HG03575 (cell line): ENCODE results near the gene FRS3.
"Not testable (repeated sequence)": the region's sequence is repeated elsewhere in the genome, so short reads cannot be mapped to it uniquely, and the experiment has no call there.

Experiments
- ATAC-seq: cut with Tn5 transposase; IDR thresholded peaks from one replicate; pipeline ENCODE4 v1.9.1; 2021; ENCODE audit not compliant: unreplicated experiment, insufficient number of reproducible peaks, low FRiP score; ENCODE audit errors: extremely low read depth

The FRS3 gene

DNA sequence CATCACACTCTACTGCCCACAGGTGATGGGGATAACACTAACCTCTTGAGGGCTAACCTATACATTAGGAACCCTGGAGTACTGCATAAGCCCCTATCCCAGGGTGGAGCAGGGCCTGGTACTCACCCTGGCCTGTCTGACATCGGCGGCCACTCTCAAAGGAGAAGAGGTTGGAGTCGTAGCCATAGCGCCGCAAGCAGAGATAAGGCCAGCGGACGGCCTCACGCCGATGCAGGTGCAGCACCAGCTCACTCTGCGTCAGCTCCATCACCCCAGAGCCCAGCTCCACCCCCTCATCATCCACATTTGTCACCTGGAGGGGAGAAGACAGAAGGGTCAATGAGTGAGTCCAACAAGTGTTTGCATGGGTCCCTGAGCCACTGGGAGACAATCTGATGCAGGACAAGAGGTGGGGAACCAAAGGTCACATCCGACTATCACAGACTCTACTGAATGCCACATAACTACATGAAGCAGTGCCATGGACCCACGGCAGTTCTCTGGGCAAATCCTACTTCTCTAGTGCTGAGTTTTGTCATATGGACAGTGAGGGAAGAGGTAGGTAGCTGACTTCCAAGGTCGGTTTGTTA lies 4.3 kb downstream of the FRS3 start:
- no peak for ATAC-seq

DNA sequence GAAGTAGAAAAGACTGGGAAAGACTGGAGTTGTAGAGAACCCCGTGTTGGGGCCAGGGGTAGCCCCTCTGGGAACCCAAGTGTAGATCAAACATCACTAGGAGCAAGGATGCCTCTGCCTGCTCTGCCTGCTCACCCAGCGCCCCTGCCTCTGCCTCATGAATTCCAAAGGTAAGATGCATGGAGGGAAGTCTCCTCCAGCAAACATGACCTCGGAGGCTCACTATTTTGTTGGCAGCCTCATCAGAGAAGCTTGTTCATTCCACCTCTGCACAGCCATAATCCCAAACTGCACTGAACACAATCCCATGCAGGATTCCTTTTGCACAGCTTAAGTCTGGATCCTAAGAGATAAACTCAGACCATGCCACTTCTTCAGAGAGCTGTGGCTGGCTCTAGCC lies 4.9 kb downstream of the FRS3 start:
- no peak for ATAC-seq

DNA sequence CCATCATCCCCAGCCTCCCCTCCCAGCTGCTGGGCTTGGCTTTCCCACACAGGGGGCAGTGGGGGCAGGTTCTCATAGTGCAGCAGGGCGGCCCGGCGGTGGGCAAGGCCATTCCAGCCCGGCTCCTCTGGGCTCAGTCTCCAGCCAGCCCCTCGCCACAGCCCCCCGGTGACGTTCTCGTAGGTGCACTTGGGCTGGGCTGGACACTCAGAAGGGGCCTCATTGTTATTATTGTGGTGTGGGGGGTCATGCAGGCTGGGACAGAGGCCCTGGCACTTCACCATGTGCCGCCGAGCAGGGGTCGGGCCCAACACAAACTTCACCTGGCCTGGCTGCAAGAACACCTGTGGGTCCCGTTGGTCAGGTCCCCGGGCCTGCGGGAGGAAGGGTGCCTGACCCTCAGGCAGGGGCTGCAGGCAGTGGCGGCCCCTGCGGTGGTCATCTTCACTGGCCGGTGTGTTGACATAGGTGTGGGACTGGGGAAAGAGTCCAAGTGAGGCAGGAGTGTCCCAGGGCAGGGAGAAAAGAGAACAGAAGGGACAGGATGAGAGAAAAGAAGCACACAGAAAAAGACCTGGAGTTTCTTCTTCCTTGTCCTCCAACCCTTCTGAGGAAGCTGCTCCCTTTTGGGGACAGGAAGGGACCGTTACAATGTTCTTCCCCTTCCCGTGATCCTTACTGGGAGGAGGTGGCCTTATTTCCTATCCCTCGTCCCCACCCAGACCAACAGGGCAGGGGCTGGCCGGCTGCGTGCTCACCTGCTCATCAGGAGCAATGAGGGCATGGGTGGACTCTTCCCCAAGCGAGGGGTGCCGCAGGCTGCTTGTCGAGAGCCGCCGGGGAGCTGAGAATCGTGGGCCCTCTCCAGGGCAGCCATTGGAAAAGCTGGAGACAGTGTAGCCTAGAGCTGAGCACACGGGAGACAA lies 8.4 kb downstream of the FRS3 start:
- no peak for ATAC-seq

DNA sequence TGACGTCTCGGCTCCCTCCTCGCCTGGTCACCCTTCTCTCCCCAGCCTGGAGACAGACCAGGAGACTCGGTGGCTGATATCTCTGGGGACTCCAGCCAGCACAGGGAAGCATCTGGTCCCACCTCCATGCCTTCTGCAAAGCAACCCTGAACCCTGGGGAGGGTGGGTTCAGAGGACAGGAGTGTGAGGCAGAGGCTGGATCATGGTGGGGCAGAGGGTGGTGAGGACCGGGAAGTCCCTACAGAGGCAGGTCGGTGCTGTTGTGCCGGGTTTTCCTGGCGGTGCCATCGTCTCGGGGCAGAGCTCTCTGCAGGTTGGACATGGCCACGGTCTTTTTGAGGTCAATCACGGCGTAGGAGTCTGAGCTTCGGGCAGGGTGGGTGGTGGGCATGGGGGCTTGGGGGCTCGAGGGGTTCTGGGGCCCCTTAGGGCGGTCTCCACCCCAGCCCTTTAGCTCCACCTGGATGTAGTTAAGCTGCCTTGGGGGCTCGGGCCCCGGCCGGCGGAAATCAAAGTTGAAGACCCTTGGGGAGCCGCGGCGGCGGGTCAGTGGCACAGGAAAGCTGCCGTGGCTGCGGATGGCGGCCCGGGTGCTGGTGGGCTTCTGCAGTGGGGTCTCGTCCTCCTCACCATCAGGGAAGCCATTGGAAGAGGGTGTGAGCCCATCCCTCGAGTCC lies 9.2 kb downstream of the FRS3 start:
- ATAC-seq, result no peak

DNA sequence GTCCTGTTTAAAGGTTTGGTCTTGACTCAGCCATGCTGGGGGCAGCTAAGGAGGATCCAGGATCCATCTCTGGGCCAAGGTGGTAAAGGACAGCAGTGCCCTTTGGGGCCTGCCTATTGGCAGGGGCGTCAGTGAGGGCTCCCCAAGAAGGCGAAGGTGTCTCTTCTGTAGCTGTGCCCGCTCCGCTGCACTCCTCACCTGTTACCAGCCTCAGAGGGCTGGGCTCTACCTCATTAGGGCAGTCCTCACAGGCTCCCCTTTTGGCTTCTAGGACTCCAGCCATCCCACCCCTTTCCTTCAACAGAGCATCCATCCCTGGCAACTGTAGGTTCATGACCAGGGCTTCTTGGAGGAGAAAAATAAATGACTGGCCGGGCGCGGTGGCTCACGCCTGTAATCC lies 10.3 kb downstream of the FRS3 start:
- ATAC-seq, result no peak

DNA sequence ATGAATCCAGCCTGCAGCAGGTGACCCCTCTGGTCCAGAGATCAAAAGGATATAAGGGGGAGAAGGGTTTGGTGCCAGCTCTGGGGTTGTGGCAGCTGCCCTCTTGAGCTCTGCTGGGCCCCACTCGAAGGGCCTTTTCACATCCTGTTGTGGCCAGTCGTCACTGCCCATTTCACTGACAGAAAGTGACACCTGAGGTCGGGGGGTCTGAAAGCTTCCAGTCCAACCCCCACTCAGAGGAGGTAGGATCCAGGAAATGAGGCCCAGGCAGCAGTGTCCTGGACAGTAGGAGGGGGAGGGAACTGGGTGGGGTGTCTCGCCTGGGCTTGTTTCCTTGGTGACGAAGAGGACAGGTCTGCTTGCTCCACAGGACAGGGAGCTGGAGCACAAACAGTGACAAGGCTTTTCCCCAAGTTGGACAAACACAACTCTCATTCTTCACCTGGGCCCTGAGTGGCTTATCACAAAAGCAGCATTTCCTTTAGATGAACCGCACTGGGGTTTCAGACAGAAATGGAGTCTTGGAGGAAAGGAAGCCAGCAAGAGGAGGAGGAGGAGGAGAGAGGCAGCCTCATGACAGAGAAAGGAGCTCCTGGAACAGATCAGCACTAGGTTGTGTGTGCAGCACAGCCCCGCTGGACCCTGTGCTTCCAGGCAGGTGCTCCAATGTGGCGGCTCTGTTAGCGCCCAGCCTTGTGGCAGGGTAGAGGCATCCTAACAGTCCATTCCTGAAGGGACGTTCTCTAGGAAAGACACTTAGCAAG lies 11.0 kb downstream of the FRS3 start:
- ATAC-seq, result no peak

DNA sequence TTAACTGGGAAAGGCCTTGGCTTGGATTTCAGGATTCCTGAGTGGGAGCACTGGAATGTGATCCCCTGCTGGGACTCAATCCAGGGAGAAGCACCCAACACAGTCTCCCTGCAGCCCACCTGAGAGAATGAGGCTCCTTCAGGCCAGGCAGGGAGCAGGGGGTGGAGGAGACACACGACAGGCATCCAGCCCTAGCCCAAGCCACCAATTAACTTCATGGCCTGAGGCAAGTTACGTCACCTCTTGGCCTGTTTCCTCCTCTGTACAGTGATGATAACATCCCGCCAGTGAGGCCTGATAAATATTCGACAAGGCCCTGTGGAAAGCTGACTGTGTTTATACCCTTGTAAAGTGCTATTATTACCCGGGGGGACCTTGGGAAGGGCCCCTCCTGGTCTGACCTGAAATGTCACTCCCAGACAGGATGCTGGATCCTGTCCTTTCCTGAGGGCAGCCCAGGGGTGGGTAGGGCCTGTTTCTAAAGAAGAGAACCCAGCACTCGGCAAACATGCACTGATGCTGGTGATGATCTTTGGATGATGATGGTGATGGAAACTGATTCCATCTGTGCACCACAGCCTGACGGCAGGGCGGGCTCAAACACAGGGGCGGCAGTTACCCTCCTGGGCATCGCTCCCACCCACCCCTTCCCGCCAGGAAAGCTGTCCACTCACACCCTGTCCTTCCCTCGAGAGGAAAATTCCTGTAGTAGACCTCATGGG lies 12.4 kb downstream of the FRS3 start:
- ATAC-seq, result no peak

DNA sequence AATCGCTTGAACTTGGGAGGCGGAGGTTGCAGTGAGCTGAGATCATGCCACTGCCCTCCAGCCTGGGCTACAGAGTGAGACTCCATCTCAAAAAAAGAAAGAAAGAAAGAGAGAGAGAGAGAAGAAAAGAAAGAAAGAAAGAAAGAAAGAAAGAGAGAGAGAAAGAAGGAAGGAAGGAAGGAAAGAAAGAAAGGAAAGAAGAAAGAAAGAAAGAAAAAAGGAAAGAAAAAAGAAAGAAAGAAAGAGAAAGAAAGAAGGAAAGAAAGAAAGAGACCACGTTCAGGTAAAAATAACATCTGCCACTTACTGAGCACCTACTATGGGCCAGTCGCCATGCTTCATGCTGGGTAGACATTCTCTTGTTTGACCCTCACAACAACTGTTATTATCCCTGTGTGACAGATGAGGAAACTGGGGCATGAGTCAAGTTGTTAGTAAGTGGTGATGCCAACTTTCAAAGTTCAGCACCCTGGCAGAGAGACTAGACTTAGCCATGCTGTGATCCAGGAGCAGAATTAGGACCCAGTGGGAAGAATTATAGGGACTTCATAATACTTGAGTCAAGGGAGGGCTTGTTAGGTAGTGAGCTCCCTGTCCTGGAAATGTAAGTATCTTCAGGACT lies 13.5 kb downstream of the FRS3 start:
- ATAC-seq, result not testable (repeated sequence)

DNA sequence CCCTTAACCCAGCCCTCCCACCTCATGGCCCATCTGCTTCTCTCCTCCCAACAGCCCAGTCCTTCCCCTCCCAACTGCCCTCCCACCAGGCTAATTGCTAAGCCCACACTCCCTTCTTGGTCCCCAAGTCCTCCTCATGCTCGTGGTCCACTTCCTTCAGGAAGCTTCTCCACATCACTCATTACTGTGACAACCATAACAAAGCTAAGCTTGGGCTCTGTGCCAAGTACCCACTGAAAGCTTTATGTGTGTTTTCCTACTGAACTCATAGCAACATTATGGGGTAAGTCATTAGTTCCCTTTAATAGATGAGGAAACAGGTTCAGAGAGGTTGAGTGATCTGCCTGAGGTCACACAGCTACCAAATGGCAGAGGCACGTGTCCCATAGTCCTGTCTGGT lies 16.2 kb downstream of the FRS3 start:
- no peak for ATAC-seq

DNA sequence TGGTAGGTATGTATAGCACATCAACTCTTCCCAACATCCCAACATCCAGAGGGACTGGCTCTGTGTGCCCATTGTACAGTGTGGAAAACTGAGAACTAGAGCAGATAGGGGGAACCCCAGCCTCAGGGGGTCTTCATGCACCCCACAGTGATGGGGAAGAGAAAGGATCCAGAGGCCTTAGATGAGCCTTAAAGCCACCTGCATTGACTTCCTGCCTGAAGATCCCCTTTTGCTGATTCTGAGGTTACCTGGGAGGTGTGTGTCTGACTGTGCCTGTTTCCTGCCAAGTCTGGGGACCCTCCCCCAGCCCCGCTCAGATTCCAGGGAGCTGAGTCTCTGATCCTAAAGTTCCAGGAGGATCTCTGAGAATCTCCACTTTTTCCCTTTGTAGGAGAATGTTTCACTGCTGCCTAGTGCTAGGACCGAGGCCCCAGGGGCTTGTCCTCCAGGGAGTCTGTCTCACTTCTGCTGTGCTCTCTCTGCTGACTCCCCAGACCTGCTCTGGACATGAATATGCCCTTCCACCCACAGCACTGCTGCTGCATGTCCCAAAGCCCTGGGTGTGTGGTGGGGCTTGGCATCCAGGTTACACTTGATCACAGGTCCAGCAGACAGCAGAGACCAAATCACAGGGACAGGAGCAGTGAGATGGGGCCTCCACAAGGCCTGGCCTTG lies 19.7 kb downstream of the FRS3 start:
- ATAC-seq, result no peak

DNA sequence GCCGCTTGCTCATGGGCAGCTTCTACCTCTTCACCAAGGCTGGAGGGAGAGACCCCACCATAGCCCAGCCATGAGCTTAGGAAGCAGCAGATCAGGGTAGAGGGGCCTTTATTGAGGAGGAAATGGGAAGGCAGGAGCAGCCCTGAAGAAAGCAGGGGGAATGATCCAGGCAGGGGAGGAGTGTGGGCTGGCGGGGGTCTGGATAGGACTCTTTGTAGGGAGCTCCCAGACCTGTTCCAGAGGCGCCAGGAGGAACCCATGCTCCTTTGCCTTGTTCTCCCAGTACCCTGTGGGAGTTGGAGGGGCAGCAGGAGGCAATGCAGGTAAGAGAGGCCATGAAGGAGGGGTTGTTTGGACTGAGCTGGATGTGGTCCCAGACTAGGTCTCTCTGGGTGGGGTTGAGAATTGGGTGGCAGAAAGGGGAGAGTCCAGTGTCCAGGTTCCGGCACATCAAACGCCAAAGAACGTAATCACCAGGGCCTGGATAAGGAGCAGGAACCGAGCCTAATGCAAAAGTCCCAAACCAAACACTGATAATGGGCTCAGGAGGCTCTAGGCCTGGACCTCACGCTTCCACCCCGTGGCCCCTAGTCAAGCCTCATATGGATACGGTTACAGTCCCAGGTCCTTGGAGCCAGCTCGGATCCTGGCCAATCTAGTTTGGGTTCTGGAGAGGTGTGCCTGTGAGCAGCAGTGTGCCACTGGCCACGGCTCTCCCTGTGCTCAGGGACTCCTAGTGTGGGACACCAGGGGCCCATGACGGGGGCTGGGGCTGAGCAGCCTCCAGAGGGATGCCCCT lies 20.4 kb downstream of the FRS3 start:
- ATAC-seq, result no peak

DNA sequence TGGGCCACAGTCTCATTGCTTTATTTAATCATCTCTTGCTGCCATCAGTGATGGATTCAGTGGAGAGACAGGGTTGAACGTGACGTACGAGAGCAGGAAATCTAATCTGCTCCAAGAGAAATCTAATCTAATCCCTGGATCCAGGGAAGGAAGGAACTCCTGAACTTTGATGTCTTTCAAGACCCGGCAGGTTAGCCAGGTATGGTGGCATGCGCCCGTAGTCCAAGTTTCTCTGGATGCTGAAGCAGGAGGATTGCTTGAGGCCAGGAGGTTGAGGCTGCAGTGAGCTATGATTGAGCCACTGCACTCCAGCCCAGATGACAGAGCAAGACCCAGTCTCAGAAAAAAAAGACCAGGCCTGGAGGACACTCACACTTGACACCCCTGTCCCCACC lies 21.1 kb downstream of the FRS3 start:
- no peak for ATAC-seq

DNA sequence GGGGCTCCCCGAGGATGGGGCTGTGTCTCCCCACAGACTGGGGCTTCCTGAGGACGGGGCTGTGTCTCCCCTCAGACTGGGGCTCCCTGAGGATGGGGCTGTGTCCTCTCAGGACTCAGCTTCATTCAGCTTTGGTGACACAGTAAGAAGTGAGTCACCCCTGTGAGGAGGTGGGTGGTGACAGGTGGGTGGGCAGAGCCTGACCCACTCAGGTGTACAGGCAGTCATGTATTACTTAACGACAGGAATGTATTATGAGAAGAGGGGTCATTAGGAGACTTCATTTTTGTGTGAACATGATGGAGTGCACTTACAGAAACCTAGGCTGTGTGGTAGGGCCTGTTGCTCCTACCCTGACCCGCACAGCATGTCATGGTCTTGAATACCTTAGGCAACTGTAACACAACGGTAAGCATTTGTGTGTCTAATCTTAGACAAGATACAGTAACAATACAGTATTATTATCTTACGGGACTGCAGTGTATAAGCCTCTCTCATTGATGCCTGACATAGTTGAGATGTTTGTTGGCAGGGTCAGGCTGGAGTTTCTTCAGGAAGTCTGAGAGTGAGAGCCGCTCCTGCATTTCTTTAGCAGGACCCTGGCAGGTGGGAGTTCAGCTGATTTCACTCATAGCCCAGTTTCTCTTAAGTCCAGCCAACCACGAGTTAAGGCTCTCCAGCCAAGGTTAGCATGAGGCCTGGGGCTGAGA lies 21.6 kb downstream of the FRS3 start:
- no peak for ATAC-seq

DNA sequence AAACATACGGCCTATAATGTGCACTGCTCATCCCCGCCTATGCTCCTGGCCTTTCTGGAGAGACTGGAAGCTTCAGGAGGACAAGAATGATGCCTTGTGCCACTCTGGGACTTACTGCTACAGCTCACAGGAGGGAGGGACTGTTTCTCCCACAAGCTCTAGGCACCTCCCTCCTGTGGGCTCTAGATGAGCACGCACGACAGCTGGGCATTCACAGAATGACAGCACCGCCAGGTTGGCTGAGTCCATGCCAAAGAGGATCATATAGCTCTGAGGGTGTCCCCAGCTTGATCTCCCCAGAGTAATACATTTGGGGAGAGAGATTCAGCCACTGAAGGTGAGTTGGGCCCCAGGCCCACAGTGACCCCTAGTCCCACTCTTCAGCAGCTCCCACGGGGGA lies 22.4 kb downstream of the FRS3 start:
- ATAC-seq, result no peak

DNA sequence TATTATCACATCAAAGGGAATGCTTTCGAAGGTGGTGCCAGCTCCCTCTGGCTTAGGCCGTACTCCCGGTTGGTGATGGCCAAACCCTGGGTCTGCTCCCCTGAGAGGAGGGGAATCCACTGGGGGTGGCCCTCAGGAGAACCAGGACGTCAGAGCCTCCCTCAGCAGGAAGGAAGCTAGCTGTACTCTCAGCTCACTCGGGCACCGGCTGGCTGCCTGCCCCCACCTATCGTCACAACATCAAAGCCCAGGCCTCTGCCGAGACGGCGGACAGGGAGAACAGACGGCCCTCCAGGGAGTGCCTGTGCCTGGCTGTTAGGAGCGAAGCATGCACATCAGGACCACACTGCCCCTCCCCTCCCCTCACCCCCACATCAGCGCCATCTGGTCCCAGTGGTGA lies 23.3 kb downstream of the FRS3 start:
- ATAC-seq, result no peak

DNA sequence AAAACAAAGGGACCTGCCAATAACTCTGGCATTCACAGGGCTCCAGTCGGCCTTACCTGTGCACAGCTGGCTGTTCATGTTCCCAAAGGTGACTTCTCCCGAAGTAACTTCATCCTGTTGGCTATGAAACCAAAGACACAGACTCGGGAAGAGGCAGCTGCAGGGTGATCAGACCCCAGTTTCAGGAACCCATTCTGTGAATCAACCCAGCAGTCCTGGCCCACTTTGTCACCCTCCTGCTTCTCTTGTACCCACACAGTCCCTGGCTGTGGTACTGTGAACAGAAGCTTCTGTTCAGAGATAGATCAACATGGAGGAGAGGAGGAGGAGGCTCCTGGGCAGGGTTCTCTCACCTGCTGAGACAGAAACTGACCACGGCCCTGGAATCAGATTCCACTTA lies 23.8 kb downstream of the FRS3 start:
- ATAC-seq, result no peak

DNA sequence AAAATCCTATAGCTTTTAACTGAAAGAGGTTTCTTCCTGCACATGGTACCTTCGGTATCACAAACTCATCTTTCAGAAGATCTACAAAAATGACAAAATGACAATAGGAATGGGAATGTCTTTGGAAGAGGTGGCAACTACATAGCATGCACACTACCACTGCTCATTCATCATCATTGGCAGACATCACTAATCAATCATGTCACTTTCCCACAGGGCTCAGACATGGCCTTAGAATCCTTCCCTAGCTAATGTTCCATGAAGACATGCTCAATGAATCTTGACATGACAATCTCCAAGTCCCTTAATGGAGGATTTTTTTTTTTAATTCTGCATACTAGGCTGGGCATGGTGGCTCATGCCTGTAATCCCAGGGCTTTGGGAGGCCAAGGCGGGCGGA lies 29.3 kb downstream of the FRS3 start:
- ATAC-seq, result no peak
